Measurements from ENCODE around the gene SURF6.

Gene SURF6

DNA sequence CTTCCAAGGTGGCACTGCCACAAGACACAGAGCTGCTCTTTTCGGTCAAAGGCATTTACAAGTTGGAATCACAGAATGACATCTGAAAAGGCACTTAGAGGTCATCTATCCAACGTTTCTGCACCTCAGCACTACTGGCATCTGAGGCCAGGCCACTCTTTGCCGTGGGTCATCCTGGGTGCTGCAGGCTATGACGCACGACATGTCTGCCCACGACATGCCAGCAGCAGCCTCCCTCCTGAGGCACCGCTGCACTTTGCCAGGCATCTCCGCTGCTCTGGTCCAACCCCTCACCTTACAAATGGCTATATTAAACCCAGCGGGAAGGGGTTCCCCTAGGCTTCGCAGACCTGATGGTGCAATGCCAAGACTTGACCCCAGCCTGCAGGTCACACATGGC is 31.8 kb upstream of the SURF6 start:
- no peak for DNase-seq (ENCODE audit: low read depth)

- no peak for DNase-seq (ENCODE audit: low read depth)
These were observed 31.2 kb upstream of the SURF6 start for GRCh38 chr9:133367221-133367620.

DNA sequence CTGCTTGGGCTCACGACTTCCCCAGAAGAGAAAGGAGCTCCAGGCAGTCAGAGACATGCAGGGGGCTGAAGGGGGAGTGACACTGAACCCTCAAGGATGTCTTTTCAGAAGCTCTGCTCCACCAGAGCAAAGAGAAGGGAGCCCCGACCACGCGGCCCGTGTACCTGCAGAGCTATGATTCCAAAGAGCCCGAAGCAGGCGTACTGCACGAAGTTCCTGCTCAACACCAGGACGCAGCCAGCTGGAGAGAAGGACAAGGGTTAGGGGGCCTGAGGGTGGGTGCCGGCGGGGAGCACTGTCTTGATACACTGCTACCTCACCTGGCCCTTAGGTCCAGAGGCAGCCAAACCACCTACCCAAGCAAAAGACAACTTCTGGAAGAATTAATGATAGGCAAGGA is 30.4 kb upstream of the SURF6 start:
- DNase-seq (ENCODE audit: low read depth): no peak

- DNase-seq (ENCODE audit: low read depth): no peak
These were observed 26.5 kb upstream of the SURF6 start for GRCh38 chr9:133362359-133363044.

- DNase-seq (ENCODE audit: low read depth): no peak
These were observed 25.6 kb upstream of the SURF6 start for GRCh38 chr9:133361507-133362092.

GRCh38 chr9:133360400-133361393 is 24.7 kb upstream of the SURF6 start:
- no peak for DNase-seq (ENCODE audit: low read depth)

- no peak for DNase-seq (ENCODE audit: low read depth)
These were observed 23.6 kb upstream of the SURF6 start for GRCh38 chr9:133359399-133360175.

- no peak for DNase-seq (ENCODE audit: low read depth)
These were observed 21.7 kb upstream of the SURF6 start for GRCh38 chr9:133357656-133358055.

- peak; percentile 81 for DNase-seq (ENCODE audit: low read depth)
These were observed 20.6 kb upstream of the SURF6 start, which contains the start of the genes SURF1 and SURF2 for GRCh38 chr9:133356391-133357091. Gene SURF1 (minus strand): TSS chr9:133356487. CDS start chr9:133356453, 34 bp downstream. Gene SURF2 (plus strand): TSS chr9:133356550. CDS start chr9:133356593, 43 bp downstream.

DNA sequence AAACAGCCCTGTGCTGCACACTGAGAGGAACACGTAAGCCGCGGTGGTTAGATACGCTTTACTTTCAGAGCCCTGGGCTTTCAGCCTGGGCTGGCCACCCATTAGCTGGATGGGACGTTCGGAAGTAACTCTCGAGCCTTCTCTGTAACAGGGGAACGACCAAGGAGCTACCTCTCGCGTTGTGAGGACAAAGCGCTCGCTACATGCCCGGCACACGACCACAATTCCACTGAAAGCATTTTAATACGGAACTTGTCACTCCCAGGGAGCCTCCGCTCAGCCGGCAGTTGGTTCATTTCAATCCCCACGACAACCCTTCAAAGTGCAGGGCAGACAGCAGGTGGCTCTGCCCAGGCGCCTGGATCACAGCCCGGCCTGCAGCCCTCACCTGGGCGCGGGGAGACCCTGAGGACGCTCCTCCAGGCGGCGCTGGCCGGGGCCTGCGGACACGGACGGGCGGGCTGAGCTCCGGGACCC is 19.9 kb upstream of the SURF6 start:
- DNase-seq (ENCODE audit: low read depth): no peak

DNA sequence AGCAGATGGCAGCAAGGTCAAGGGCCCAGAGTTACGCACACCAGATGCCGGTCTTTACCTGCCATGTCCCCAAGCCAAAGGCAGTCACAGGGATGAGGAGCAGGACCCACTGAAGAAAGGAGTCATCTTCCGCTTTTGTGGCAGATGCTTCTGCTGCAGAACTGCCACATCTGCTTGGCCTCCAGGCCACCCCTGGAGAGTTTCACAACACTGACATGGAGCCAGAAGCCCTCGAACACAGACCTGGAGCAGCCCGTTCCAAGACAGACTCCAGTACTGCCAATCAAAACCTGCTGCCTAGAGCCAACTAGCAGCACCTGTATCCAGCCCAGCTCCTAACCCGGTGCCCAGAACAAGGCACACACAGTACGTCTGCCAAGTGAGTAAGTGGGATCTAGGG is 18.8 kb upstream of the SURF6 start:
- DNase-seq (ENCODE audit: low read depth): no peak

GRCh38 chr9:133353548-133353947 is 17.6 kb upstream of the SURF6 start:
- no peak for DNase-seq (ENCODE audit: low read depth)

- DNase-seq (ENCODE audit: low read depth): no peak
These were observed 16.8 kb upstream of the SURF6 start for GRCh38 chr9:133352635-133353340.

GRCh38 chr9:133351908-133352634 is 16.1 kb upstream of the SURF6 start:
- no peak for DNase-seq (ENCODE audit: low read depth)

DNA sequence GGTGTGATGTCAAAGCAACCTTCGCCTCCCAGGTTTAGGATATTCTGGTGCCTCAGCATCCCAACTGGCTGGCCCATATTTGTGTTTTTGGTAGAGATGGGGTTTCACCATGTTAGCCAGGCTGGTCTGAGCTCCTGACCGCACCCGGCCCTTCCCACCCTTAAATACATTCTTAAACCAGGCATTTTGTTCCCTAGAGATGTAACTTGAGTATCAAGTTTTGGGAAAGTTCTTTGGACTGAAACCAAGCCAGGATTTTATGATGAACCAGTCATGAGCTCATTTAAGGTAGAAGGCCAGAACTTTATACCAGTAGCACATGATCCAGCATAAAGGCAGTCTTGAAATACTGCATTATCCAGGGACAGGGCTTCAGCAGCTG is 15.5 kb upstream of the SURF6 start:
- DNase-seq (ENCODE audit: low read depth): no peak

GRCh38 chr9:133349965-133350616 is 14.1 kb upstream of the SURF6 start:
- no peak for DNase-seq (ENCODE audit: low read depth)

DNA sequence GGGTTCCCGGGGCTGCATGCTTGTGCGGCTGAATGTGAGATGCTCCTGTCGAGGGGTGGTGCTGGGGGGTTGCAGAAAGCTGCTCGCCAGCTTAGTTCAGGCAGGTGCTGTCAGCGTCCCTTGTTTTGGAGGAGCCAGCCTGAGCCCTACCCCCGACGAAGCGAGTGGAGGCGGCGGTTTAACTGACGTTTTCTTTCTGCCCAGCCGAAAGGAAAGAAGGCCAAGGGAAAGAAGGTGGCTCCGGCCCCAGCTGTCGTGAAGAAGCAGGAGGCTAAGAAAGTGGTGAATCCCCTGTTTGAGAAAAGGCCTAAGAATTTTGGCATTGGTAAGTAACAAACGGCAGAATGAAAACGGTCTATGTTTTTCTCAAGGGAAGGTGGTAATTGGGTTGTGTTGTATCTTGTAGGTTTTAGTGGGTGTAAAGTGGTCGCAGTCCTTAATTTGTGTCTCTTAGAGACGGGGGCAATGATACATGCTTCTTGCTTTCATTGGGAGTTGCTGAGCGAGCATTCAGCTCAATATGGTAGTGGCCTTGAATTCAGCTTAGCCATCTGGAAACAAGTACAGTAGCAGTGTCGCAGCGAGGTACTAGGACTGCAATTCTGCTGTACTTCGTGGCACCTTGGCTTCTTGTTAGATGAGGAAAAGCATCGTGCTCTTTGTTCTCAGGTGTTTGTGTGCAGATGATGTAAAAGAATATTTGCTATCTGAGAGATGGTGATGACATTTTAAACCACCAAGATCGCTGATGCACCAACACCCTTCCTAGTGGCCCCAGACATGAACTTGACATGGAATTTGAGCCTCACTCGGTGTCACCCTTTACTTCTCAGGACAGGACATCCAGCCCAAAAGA is 13.0 kb upstream of the SURF6 start:
- no peak for DNase-seq (ENCODE audit: low read depth)
